Measurements from ENCODE around the gene SEPTIN12. TPM values are rescaled to one million over a fixed set of nuclear protein-coding genes. Genes with fewer than 3 reads are reported as not detected.

SEPTIN12 gene
- total RNA-seq, 1 experiment from 2014 or later = 0.78 TPM

DNA sequence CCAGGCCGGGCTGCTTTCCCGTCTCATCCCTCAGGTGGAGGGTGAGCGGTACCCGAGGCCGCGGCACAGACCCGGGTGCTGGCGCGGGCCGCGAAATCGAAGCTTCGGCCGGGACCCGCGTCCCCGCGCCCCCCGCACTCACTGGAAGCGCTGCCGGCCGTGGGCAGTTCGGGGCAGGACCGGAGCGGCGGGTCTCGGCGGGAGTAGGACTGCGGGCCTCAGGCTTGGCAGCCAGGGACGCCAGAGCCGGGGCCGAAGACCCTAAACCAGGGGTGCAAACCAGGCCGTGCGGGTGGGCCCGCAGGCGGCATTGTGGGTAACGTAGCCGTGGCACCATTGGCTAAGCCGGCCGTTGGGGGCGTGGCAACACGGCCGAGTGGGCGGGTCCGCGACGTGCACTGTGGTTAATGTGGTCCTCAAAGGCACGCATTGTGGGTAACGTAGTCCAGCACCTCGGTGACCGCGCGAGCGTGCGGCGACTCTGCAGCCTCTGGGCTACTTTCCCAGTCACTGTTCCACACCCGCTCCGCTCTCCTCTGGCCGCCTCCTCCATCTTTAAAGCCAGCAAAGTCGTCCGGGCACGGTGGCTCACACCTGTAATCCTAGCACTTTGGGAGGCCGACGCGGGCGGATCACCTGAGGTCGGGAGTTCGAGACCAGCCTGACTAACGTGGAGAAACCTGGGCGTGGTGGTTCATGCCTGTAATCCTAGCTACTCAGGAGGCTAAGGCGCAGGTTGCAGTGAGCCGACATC, 21.1 kb downstream of the SEPTIN12 start, which contains the start of gene ZNF500:
ZNF500 (minus strand) TSS at position 288 of the 754 bp plus-strand sequence. CDS start 1,184 bp downstream, outside the sequence.
- in situ Hi-C loops (cut with HindIII; ENCODE audit: low pct_unique_long_range_greater_than_20kb, low sequenced_read_pairs) = no loop called here
- peak; percentile 94 for DNase-seq (ENCODE audit: low read depth)

DNA sequence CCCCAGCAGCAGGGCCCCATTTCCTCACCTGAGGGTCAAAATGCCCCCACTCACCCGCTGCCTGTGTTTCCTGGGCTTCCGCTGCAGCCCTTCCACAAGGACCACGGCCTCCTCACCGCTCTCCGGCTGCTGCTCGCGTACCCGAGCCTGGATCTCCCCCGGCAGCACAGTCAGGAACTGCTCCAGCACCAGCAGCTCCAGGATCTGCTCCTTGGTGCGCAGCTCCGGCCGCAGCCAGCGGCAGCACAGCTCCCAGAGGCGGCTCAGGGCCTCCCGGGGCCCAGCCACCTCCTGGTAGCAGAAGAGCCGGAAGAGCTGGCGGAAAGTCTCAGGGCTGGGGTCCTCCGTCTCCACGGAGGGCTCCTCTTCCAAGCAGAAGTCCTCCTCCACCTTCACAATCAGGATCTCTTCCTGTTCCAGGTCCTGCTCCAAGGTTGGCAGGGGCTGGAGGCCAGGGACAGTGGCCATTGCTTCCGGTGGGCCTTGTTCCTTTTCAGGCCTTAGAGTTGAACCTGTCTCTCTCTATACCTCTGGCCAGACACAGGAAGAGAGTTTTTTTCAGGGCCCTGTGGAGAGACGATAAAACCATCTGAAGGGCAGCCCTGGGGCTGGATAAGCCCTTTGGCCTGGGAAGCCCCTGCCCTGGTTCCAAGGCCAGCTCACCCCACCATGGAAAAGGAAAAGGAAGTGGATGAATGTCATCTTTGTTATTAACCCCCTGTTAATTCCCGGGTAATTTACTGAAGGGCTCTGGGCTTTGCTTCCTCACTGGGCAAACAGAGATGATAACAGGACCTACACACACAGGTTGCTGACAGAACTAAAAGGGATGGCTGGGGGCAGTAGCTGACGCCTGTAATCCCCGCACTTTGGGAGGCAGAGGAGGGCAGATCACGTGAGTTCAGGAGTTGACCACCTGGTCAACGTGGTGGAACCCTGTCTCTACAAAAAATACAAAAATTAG, 22.4 kb downstream of the SEPTIN12 start:
- DNase-seq (ENCODE audit: low read depth) = no peak
- in situ Hi-C loops (cut with HindIII; ENCODE audit: low pct_unique_long_range_greater_than_20kb, low sequenced_read_pairs) = no loop called here

- in situ Hi-C loops (cut with HindIII; ENCODE audit: low pct_unique_long_range_greater_than_20kb, low sequenced_read_pairs) = no loop called here
- DNase-seq (ENCODE audit: low read depth) = no peak
These were observed 24.4 kb downstream of the SEPTIN12 start for GRCh38 chr16:4763791-4764190.

DNA sequence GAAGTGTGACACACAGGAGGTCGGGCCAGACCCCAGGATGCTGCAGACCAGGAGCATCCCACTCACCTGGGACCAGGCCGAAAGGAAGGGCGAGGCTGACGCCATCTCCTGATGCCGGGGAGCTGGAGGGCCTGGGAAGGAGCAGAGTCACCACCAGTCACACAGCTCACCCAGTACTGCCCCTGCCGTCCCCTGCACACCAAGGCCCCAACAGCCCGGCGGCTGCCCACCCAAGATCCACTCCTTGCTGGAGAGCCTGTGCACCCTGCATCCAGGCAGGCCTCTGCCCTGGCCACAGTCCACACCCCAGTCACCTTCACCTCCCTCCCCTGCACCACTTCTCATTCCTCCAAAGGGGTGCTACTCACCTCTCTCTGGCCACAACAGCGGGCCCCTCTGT, 25.9 kb downstream of the SEPTIN12 start:
- no peak for DNase-seq (ENCODE audit: low read depth)
- in situ Hi-C loops (cut with HindIII; ENCODE audit: low pct_unique_long_range_greater_than_20kb, low sequenced_read_pairs) = no loop called here

DNA sequence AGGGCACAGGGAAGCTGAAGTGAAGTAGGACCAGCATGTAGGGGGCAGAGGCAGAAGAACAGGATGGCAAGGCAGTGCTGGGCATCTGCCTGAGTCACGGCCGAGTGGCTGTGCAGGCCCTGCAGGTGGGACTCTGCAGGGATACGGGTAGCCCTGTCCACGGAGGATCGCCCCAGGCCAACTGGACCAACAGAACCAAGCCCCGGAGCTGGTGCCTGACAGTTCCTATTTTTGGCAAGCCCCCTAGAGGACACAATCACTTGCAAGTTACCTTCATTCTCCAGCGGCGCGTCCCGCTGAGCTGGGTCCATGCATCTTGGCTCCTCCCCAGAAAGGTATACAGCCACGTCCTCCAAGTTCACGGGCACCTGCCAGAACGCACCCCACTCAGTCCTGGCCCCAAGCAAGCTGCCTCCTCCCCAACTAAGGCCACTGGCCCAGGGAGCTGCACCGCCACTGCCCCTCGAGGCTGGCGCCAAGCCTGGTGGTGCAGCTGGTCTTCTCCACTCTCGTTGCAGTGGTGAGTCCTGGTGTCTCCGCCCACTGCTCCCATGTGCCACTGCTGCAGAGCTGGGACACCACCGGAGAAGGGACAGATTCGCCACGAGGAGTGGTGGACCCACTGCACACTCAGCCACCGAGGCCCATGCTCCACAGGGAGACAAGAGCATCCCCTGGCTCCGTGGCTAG, 27.8 kb downstream of the SEPTIN12 start:
- in situ Hi-C loops (cut with HindIII; ENCODE audit: low pct_unique_long_range_greater_than_20kb, low sequenced_read_pairs) = no loop called here
- DNase-seq (ENCODE audit: low read depth) = no peak

DNA sequence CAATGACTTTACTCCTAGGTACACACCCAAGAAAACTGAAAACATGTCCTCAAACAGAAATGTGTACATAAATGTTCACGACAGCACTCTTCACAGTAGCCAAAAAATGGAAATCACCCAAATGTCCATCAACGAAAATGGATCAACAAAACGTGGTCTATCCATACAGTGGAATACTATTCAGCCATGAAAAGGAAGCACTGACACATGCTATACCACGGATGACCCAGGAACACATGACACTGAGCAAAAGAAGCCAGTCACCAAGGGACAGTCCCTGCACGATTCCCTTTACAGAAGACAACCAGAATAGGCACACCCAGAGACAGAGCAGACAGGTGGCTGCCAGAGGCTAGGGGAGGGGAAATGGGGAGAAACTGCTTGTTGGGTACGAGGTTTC, 32.5 kb downstream of the SEPTIN12 start:
- in situ Hi-C loops (cut with HindIII; ENCODE audit: low pct_unique_long_range_greater_than_20kb, low sequenced_read_pairs) = no loop called here
- DNase-seq (ENCODE audit: low read depth) = no peak

- in situ Hi-C loops (cut with HindIII; ENCODE audit: low pct_unique_long_range_greater_than_20kb, low sequenced_read_pairs) = no loop called here
- DNase-seq (ENCODE audit: low read depth) = no peak
These were observed 33.3 kb downstream of the SEPTIN12 start for GRCh38 chr16:4754865-4755264.

DNA sequence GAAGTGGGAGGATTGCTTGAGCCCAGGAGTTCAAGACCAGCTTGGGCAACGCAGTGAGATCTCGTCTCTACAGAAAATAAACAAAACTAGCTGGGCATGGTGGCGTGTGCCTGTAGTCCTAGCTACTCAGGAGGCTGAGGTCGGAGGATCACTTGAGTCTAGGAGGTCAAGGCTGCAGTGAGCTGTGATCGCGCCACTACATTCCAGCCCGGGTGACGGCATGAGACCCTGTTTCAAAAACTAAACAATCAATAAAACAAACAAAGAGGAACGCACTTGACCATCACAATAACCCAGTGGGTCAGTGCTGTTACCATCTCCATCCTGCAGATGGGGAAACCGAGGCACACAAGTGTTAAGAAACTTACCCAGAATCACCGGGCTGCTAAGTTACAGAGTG, 34.9 kb downstream of the SEPTIN12 start:
- DNase-seq (ENCODE audit: low read depth) = no peak
- in situ Hi-C loops (cut with HindIII; ENCODE audit: low pct_unique_long_range_greater_than_20kb, low sequenced_read_pairs) = no loop called here

DNA sequence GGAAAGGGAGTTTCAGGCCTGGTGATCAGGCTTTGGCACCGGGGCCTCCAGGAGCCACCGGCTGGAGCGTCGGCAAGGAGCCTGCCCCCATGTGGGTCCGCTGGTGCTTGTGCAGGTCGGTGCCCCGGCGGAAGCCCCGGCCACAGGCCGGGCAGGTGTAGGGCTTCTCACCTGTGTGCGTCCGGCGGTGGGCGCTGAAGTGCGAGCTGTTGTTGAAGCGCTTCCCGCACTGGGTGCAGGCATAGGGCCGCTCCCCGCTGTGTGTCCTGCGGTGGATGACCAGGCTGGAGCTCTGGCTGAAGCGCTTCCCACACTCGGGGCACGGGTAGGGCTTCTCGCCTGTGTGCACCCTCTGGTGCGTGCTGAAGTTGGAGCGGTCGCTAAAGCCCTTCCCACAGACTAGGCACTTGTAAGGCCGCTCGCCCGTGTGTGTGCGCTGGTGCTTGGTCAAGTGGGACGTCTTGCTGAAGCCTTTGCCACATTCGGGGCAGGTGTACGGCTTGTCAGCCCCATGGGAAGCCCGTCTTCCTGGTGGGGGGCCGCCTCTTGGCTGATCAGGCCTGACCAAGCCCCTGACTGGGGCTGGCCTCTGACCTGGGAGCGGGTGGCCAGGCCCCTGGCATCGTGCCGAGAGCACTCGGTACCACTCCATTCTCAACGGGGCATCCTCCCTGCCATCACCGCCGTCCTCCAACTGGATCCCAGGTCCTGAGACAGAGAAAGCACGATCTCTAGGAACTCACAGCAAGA, 35.6 kb downstream of the SEPTIN12 start:
- in situ Hi-C loops (cut with HindIII; ENCODE audit: low pct_unique_long_range_greater_than_20kb, low sequenced_read_pairs) = no loop called here
- no peak for DNase-seq (ENCODE audit: low read depth)

DNA sequence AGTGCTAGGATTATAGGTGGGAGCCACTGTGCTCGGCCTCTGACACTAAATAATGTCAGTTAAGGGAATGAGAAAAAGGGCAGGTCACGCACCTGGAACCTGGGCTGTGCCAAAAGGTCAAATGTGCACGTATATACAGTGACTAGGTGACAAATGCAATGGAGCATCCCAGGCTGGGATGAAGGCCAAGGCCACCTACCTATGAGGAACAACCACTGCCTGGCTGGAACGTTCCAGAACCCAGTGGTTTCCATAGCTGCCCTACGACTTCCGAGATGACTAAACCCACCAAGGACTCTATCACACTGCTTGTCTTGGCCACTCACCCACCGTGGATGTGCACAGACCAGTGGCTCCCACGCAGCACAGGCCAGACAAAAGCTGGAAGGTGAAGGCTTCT, 37.2 kb downstream of the SEPTIN12 start:
- DNase-seq (ENCODE audit: low read depth) = no peak
- in situ Hi-C loops (cut with HindIII; ENCODE audit: low pct_unique_long_range_greater_than_20kb, low sequenced_read_pairs) = no loop called here

- in situ Hi-C loops (cut with HindIII; ENCODE audit: low pct_unique_long_range_greater_than_20kb, low sequenced_read_pairs) = no loop called here
- DNase-seq (ENCODE audit: low read depth) = no peak
These were observed 38.4 kb downstream of the SEPTIN12 start for GRCh38 chr16:4749700-4750257.

DNA sequence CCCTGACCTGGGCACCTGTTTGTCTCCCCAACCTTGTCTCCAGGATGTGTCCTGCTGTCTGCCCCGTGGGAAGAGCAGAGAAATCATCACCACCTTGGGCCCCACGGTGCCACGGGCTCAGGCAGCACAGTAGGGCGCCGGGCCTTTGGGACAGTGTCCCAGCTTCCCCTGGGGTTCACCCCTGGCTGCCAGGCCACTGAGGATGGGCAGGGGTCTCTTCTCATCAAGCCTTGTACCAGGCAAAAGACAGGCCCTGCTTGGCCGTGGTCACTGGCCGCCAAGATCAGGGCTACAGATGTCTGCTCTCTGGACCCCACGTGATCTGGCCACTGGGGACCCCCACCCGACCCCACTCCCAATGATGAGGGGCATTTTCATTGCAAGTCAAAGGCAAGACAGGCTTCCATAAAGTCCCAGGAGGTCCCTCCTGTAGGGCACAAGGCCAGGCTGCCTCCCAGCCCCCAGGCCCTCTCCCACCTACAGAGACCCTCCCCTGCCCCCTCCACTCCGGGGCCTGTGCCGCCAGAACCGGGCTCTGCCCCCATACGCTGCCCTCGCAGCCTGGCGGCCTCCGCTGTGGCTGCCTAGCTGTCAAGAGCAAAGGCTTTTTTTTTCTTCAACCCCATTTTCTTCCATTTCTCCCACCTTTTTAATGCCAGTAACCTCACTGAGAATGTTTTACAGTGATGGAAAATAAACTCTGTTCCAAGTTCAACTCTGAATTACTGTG, 39.3 kb downstream of the SEPTIN12 start:
- no peak for DNase-seq (ENCODE audit: low read depth)
- in situ Hi-C loops (cut with HindIII; ENCODE audit: low pct_unique_long_range_greater_than_20kb, low sequenced_read_pairs) = no loop called here

DNA sequence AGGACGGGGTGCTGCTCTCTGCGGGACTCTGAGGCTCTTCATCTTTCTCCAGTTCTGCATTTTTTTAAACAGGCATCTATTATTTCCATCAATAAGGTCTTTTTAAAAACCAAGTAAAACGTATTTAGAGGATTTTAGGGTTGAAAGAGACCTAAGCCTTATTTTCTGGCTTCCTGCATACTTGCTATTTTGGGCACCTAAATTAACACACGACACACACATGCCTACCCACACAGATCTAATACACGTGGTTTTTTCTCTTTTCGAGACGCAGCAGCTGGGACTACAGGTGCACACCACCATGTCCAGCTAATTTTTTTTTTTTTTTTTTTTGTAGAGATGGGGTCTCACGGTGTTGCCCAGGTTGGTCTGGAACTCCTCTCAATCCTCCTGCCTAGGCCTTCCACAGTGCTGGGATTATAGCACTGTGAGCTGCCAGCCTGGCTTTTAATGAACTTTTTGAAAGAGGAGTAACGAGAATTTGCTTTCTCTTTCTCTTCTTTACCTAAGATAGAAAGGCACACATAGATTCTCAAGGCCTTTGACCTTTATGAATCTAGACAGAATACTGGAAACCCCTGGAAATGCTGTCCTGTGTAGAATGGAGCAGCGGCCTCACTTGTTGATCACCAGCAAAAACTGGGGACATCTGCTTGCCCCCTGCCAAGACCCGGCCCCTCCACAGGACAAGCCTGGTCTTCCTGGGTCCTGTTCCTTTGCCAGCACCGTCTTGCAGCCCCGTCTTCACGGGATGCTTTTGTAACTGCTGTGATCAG, 40.1 kb downstream of the SEPTIN12 start:
- DNase-seq (ENCODE audit: low read depth) = no peak
- in situ Hi-C loops (cut with HindIII; ENCODE audit: low pct_unique_long_range_greater_than_20kb, low sequenced_read_pairs) = no loop called here

- no peak for DNase-seq (ENCODE audit: low read depth)
- in situ Hi-C loops (cut with HindIII; ENCODE audit: low pct_unique_long_range_greater_than_20kb, low sequenced_read_pairs) = no loop called here
These were observed 41.1 kb downstream of the SEPTIN12 start for GRCh38 chr16:4746991-4747574.

- no peak for DNase-seq (ENCODE audit: low read depth)
- in situ Hi-C loops (cut with HindIII; ENCODE audit: low pct_unique_long_range_greater_than_20kb, low sequenced_read_pairs) = no loop called here
These were observed 41.9 kb downstream of the SEPTIN12 start for GRCh38 chr16:4746215-4746614.

DNA sequence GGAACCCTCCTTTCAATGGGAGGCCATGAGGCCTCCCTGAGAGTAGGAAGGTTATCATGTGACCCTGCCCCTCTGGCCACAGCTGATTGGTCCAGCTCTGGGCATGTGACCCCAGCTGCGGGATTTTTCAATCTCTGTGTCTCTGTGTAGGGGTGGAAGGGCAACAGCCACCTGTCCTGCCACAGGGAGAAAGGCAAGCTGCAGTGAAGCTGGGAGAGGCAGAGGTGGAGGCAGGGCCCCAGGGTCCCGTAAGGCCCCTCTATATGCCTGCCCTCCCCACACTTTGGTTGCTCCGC, 42.9 kb downstream of the SEPTIN12 start:
- DNase-seq (ENCODE audit: low read depth) = no peak
- in situ Hi-C loops (cut with HindIII; ENCODE audit: low pct_unique_long_range_greater_than_20kb, low sequenced_read_pairs) = no loop called here

Measured in Caki2 (cell line).